HG03558 (cell line): ENCODE data around the gene TMPRSS4.

Experiments used
- ATAC-seq: cut with Tn5 transposase; IDR thresholded peaks from one replicate; pipeline ENCODE4 v1.9.1; 2021; ENCODE audit warnings: moderate number of reproducible peaks; ENCODE audit not compliant: unreplicated experiment; ENCODE audit errors: extremely low read depth

The TMPRSS4 gene

DNA sequence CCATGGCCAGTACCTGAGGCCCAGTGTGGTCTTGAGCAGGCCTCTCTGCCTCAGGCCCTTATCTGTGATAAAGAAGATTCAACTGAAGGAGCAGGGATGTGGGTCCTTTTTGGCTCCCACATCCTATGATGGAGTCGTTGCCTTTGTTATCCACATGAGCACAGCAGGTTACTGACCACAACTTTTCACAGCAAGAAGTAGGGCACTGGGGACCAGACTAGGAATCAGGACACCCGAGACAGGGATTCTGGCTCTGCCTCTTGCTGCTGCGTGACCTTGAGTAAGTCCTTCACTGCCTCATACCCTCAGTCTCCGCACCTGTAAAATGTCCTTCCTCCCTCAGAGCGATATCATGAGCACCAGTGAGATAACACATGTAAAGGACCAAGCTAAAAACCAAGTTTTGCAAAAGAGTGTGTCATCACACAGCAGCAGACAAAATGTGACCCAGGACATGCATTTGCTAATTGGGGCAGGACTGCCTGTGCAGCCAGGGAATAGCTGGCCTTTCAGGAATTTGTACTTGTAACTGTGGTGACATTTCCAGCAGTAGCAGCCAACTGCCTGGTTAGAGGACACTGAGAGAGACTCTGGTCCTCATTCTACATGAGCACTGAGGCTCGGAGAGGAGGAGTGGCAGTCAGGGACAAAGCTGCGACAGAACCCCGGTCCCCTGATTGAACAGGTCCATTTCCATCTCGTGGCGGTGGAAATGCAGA is 23.1 kb downstream of the TMPRSS4 start:
- no peak for ATAC-seq

DNA sequence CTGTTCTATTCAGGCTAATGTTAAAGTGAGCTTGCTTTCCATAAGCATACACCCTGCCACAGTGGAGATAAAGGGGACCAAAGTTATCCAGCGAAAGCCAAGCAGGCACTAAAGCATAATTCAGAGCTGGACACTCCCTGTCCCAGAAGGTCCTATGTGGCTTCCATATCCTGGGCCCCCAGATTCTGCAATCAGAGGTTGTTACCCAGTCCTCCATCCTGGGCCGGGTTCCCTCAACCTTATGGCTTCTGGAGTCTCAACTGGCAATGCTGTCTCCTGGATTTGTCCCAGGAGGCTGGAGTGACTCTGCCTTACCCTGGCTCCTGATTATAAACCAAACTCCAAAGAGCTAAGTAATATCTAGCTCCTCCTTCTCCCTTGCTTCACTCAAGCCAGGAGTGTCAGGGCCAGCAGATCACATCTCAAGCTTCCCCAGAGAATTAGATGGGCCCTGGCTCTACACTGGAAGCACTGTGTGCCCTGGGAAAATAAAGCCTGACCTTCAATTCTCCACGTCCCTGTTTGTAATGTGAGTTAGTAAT is 23.9 kb downstream of the TMPRSS4 start:
- ATAC-seq: no peak

DNA sequence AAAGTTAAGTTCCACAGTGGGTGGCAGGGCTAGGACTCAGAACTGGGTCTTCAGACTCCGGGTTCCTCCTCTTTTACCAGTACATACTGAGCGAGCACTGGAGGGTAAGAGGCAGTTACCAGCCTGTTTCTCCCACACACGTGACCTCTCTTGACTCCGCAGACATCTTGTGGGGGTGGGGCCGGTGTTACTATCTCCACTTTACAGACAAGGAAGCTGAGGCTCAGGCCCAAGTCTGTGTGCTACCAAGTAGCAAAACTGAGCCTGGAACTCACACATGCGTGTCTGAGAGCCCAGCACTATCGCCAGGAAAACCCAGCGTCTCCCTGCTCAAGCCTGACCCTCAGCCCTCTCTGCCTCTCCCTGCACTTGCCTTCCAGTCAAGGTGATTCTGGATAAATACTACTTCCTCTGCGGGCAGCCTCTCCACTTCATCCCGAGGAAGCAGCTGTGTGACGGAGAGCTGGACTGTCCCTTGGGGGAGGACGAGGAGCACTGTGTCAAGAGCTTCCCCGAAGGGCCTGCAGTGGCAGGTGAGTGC is 25.9 kb downstream of the TMPRSS4 start:
- ATAC-seq: no peak

GRCh38 chr11:118104491-118104890 is 27.6 kb downstream of the TMPRSS4 start:
- ATAC-seq: no peak

DNA sequence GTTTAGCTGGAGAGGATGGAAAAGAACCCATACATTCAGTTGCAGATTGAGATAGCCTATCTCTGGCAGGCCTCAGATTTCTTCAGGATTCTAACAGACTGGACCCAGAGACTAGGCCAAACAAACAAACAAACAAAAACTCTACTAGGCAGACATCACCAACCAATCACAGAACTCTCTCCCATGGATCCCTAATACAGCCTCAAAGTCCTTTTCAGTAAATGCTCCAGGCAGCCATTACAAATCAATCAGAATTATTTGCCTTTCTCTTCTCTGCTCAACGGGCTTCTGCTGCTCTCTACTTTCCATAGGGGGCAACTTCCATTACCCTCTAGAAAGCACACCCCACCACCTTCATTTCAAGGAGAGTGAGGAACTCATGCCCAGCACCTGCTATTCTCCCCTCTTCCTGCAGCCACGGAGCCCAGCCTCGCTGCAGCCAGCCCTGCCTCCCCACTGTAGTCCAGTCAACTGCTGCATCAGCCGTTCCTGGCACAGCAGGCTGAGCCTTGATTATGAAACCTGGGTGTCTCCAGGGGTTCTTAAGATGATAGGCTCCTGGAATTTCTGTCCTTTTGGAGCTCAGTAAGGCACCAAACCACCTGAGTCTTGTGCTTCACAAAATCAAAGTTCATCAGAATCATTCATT is 28.9 kb downstream of the TMPRSS4 start:
- no peak for ATAC-seq

- no peak for ATAC-seq
Observed at GRCh38 chr11:118106789-118107335, 30.0 kb downstream of the TMPRSS4 start.

GRCh38 chr11:118108513-118108912 is 31.6 kb downstream of the TMPRSS4 start:
- ATAC-seq: no peak

- ATAC-seq: no peak
Observed at GRCh38 chr11:118109231-118109630, 32.4 kb downstream of the TMPRSS4 start.

- no peak for ATAC-seq
Observed at GRCh38 chr11:118111019-118111743, 34.3 kb downstream of the TMPRSS4 start.

DNA sequence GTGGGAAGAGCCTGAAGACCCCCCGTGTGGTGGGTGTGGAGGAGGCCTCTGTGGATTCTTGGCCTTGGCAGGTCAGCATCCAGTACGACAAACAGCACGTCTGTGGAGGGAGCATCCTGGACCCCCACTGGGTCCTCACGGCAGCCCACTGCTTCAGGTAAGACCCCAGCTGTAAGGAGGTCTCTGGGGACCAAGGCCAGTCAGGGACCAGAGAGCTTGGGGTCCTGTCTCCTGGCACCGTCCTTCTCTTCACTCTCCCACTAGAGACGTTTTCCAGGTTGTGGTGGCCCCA is 34.8 kb downstream of the TMPRSS4 start:
- ATAC-seq: no peak

GRCh38 chr11:118112711-118113430 is 36.0 kb downstream of the TMPRSS4 start:
- no peak for ATAC-seq

DNA sequence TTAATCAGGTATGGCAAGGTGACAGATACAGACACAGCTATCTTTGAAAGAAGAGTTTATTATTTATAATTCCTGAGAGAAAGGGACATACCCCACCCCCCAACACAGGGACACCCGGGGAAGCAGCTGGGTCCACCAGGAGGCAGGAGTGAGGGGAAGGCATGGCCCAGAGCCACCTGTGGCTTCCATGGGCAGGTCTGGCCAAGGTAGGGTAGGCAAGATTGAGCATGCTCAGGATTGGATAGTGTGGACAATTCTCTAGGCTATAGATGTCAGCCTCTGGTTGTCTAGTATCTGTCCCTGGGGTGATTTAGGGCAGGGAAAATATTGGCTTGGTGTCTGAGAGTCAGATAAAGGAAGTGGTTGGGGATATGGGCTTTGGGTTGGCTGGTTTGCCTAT is 37.4 kb downstream of the TMPRSS4 start:
- ATAC-seq: no peak

- ATAC-seq: no peak
Observed at GRCh38 chr11:118115048-118115447, 38.2 kb downstream of the TMPRSS4 start.

- ATAC-seq: no peak
Observed at GRCh38 chr11:118117790-118118601, 41.1 kb downstream of the TMPRSS4 start.

GRCh38 chr11:118120793-118121192 is 43.9 kb downstream of the TMPRSS4 start:
- no peak for ATAC-seq

GRCh38 chr11:118124929-118125535 is 48.2 kb downstream of the TMPRSS4 start:
- no peak for ATAC-seq

GRCh38 chr11:118126082-118126838 is 49.4 kb downstream of the TMPRSS4 start:
- no peak for ATAC-seq

GRCh38 chr11:118128310-118128709 is 51.4 kb downstream of the TMPRSS4 start:
- no peak for ATAC-seq
